ENCODE data around the gene GPN2.

Gene GPN2

DNA sequence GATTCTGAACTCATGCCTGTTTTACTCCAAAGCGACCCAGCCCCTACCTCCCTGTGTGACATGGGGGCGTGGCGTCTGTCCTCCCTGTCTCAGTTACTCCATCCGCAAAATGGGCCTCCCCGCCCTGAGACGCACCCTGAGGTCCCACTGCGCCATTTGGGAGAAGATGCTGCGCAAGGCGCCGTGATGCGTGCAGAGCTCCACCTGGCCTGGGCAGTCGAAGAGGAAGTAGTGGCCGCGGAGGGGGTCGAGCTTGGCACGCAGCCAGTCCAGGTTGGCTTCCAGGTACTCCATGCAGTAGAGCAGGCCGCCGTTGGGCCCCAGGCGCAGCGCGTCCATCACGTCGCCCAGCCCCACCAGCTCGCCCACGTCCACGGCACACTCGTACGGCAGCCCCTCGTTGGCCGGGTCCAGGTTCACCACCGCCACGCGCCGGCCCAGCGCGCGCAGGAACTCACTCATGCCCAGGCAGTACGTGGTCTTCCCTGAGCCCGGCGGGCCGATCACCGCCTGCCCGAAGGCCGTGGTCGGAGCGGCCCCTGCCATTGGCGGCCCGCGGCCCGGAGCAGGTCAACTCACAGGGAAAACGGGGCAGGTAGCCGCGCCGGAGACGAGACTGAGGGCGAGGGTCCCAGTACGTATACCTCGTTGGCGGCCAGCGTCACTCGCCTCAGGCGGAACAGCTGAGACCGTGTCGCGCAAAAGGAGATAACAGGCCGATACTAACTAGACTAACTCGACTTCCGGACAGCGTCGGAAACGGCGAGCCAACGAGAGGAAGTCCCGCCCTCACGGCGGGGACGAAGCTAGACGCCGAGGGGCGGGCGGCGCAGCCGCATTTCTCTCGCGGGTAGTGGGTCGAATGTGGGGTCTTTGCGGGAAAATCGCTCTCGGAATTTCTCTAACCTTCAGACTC, at the start of gene GPN2 (continued):
- no peak for TF ChIP-seq ZNF704 (tag by site-specific recombination; IDR thresholded peaks at IDR 0.05)
- peak; percentile 54; the same call in 1 of the 2 replicates for TF ChIP-seq HOXC10 (CRISPR knock-in tag; IDR thresholded peaks at IDR 0.05)
- TF ChIP-seq GLIS2 (tag by site-specific recombination; IDR thresholded peaks at IDR 0.05) = peak; percentile 28; the same call in 1 of the 2 replicates
- TF ChIP-seq ZNF157 (tag by site-specific recombination; IDR thresholded peaks at IDR 0.05) = no peak
- TF ChIP-seq, protein P1, sequence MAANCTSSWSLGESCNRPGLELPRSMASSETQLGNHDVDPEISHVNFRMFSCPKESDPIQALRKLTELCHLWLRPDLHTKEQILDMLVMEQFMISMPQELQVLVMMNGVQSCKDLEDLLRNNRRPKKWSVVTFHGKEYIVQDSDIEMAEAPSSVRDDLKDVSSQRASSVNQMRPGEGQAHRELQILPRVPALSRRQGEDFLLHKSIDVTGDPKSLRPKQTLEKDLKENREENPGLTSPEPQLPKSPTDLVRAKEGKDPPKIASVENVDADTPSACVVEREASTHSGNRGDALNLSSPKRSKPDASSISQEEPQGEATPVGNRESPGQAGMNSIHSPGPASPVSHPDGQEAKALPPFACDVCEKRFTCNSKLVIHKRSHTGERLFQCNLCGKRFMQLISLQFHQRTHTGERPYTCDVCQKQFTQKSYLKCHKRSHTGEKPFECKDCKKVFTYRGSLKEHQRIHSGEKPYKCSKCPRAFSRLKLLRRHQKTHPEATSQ (tag by site-specific recombination; IDR thresholded peaks at IDR 0.05) = no peak; the same call in 1 of the 2 replicates
- TF ChIP-seq ZBTB26 (tag by site-specific recombination; optimal IDR thresholded peaks at IDR 0.05) = peak; percentile 69
- TF ChIP-seq, protein P2, sequence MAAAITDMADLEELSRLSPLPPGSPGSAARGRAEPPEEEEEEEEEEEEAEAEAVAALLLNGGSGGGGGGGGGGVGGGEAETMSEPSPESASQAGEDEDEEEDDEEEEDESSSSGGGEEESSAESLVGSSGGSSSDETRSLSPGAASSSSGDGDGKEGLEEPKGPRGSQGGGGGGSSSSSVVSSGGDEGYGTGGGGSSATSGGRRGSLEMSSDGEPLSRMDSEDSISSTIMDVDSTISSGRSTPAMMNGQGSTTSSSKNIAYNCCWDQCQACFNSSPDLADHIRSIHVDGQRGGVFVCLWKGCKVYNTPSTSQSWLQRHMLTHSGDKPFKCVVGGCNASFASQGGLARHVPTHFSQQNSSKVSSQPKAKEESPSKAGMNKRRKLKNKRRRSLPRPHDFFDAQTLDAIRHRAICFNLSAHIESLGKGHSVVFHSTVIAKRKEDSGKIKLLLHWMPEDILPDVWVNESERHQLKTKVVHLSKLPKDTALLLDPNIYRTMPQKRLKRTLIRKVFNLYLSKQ (tag by site-specific recombination; IDR thresholded peaks at IDR 0.05; ENCODE audit: borderline replicate concordance) = no peak
- TF ChIP-seq TSHZ1 (tag by site-specific recombination; IDR thresholded peaks at IDR 0.05; ENCODE audit: borderline replicate concordance) = no peak
- no peak for TF ChIP-seq ZNF514 (tag by site-specific recombination; IDR thresholded peaks at IDR 0.05)
- peak; percentile 78 for TF ChIP-seq ZEB2 (tag by site-specific recombination; IDR thresholded peaks at IDR 0.05)
- TF ChIP-seq ZNF423 (tag by site-specific recombination; IDR thresholded peaks at IDR 0.05) = no peak
- peak; percentile 91; the same call in 1 of the 2 replicates for TF ChIP-seq ZFP37 (tag by site-specific recombination; IDR thresholded peaks at IDR 0.05)
- no peak for TF ChIP-seq ZNF10 (tag by site-specific recombination; IDR thresholded peaks at IDR 0.05)
- peak; percentile 70 for TF ChIP-seq ZNF2 (tag by site-specific recombination; IDR thresholded peaks at IDR 0.05)
- TF ChIP-seq HOXD13 (CRISPR knock-in tag; IDR thresholded peaks at IDR 0.05; ENCODE audit: borderline replicate concordance) = no peak
- TF ChIP-seq ZNF544 (tag by site-specific recombination; IDR thresholded peaks at IDR 0.05) = no peak
- TF ChIP-seq ZNF221 (tag by site-specific recombination; IDR thresholded peaks at IDR 0.05; ENCODE audit: borderline replicate concordance) = no peak
- TF ChIP-seq KLF1 (tag by site-specific recombination; IDR thresholded peaks at IDR 0.05) = no peak
- no peak for TF ChIP-seq ZNF433 (tag by site-specific recombination; IDR thresholded peaks at IDR 0.05; ENCODE audit: low read depth)
- TF ChIP-seq OSR2 (tag by site-specific recombination; IDR thresholded peaks at IDR 0.05) = no peak
- TF ChIP-seq IKZF3 (tag by site-specific recombination; IDR thresholded peaks at IDR 0.05) = no peak
- TF ChIP-seq ZBTB21 (tag by site-specific recombination; IDR thresholded peaks at IDR 0.05) = no peak

All from HEK293 (cell line).